Choroid plexus epithelial cell (primary cell): ENCODE measurements around the gene NUP153.
"Not testable (repeated sequence)": the region's sequence is repeated elsewhere in the genome, so short reads cannot be mapped to it uniquely, and the experiment has no call there.

Experiments
- DNase-seq: peaks from one replicate; pipeline ENCODE4 v3.0.0-alpha.2; 2010; ENCODE audit warnings: low read depth
- H3K4me3 ChIP-seq: 2 replicates; pipeline ENCODE4 v1.5.1; 2011; ENCODE audit warnings: low read depth, mild to moderate bottlenecking, control low read depth, low read length, moderate library complexity
- CTCF ChIP-seq: conservative IDR thresholded peaks from 2 replicates; pipeline ENCODE4 v1.5.1; 2011; ENCODE audit warnings: low read depth, mild to moderate bottlenecking, control low read depth, inconsistent platforms, low read length, moderate library complexity

The NUP153 gene

GRCh38 chr6:17737704-17738252, 31.1 kb upstream of the NUP153 start:
- no peak for DNase-seq
- H3K4me3 ChIP-seq = no peak overlapping the region
- TF ChIP-seq CTCF = no peak

GRCh38 chr6:17735311-17735710, 28.6 kb upstream of the NUP153 start:
- H3K4me3 ChIP-seq, DNase-seq: not testable (repeated sequence)

GRCh38 chr6:17730078-17730704, 23.5 kb upstream of the NUP153 start:
- no peak overlapping the region for H3K4me3 ChIP-seq
- TF ChIP-seq CTCF = no peak
- no peak for DNase-seq

- no peak for DNase-seq
- no peak for TF ChIP-seq CTCF
- H3K4me3 ChIP-seq = no peak overlapping the region
These were observed 22.7 kb upstream of the NUP153 start for GRCh38 chr6:17729223-17730077.

GRCh38 chr6:17728551-17729222, 22.0 kb upstream of the NUP153 start:
- no peak for DNase-seq
- no peak overlapping the region for H3K4me3 ChIP-seq
- no peak for TF ChIP-seq CTCF

GRCh38 chr6:17725083-17725482, 18.4 kb upstream of the NUP153 start:
- H3K4me3 ChIP-seq = no peak overlapping the region
- no peak for TF ChIP-seq CTCF
- DNase-seq = peak; percentile 65

- DNase-seq = no peak
- H3K4me3 ChIP-seq = no peak overlapping the region
- no peak for TF ChIP-seq CTCF
These were observed 17.6 kb upstream of the NUP153 start for GRCh38 chr6:17724341-17724740.
